Measurements from ENCODE around the gene CAMTA1. TPM values are rescaled to one million over a fixed set of nuclear protein-coding genes. Genes with fewer than 3 reads are reported as not detected.

Gene CAMTA1
- total RNA-seq, 4 donors from 2014 or later, result 86.3 to 170 (median 132) TPM

- Histone ChIP-seq H3K36me3 (no peaks in the 10 kb centered on the region), H3K27ac (no peak overlapping the region), H3K4me1 (no peaks in the 10 kb centered on the region), H3K4me3 (no peak overlapping the region), H3K27me3 (peaks cover 11% of the 10 kb centered on the region), H3K9me3 (no peaks in the 10 kb centered on the region)
- 64 to 71% methylated on average over 3 to 4 of the region's 6 CpGs for WGBS, 2 donors (ENCODE audit: low coverage in 1 of 2)
- no peak for ATAC-seq
- no peak for TF ChIP-seq POLR2AphosphoS5 (IDR thresholded peaks at IDR 0.05)
- TF ChIP-seq EP300 (IDR thresholded peaks at IDR 0.05), result no peak
- TF ChIP-seq CTCF (IDR thresholded peaks at IDR 0.05), result no peak
- no peak for TF ChIP-seq POLR2A (IDR thresholded peaks at IDR 0.05)
Observed at GRCh38 chr1:7659514-7659913, 874.3 kb downstream of the CAMTA1 start.

GRCh38 chr1:7663451-7664146, 878.3 kb downstream of the CAMTA1 start:
- TF ChIP-seq POLR2AphosphoS5 (IDR thresholded peaks at IDR 0.05) (no peak), POLR2A (IDR thresholded peaks at IDR 0.05) (no peak), EP300 (IDR thresholded peaks at IDR 0.05) (no peak), CTCF (IDR thresholded peaks at IDR 0.05) (no peak)
- Histone ChIP-seq H3K4me1 (peaks cover 0 to 11% (median 3%) of the 10 kb centered on the region in 3 donors), H3K9me3 (no peaks in the 10 kb centered on the region), H3K27ac (no peak overlapping the region), H3K27me3 (peaks cover 11% of the 10 kb centered on the region), H3K4me3 (no peak overlapping the region), H3K36me3 (no peaks in the 10 kb centered on the region)
- ATAC-seq, result no peak
- 17 to 90% methylated on average over 1 to 6 of the region's 38 CpGs for WGBS, 2 donors (ENCODE audit: low coverage in 1 of 2)

GRCh38 chr1:7664147-7664892, 879.1 kb downstream of the CAMTA1 start:
- Histone ChIP-seq H3K4me3 (no peak overlapping the region), H3K27ac (no peak overlapping the region), H3K27me3 (peaks cover 11% of the 10 kb centered on the region), H3K4me1 (peaks cover 0 to 15% (median 4%) of the 10 kb centered on the region in 3 donors), H3K9me3 (no peaks in the 10 kb centered on the region), H3K36me3 (no peaks in the 10 kb centered on the region)
- TF ChIP-seq POLR2A (IDR thresholded peaks at IDR 0.05), result no peak
- no peak for TF ChIP-seq POLR2AphosphoS5 (IDR thresholded peaks at IDR 0.05)
- TF ChIP-seq CTCF (IDR thresholded peaks at IDR 0.05), result no peak
- no peak for TF ChIP-seq EP300 (IDR thresholded peaks at IDR 0.05)
- WGBS, 2 donors (ENCODE audit: low coverage in 1 of 2), result 87% methylated on average over 3 of the region's 48 CpGs; no CpG with 5 or more reads in 1 of the 2 donors
- ATAC-seq, result no peak

- ATAC-seq, result no peak
- Histone ChIP-seq H3K36me3 (no peaks in the 10 kb centered on the region), H3K4me3 (no peak overlapping the region), H3K27ac (no peak overlapping the region), H3K4me1 (peaks cover 0 to 21% (median 10%) of the 10 kb centered on the region in 3 donors), H3K9me3 (no peaks in the 10 kb centered on the region), H3K27me3 (peaks cover 13% of the 10 kb centered on the region)
- WGBS, 2 donors (ENCODE audit: low coverage in 1 of 2), result 86% methylated on average over 8 of the region's 21 CpGs; no CpG with 5 or more reads in 1 of the 2 donors
- TF ChIP-seq POLR2AphosphoS5 (IDR thresholded peaks at IDR 0.05) (no peak), CTCF (IDR thresholded peaks at IDR 0.05) (no peak), POLR2A (IDR thresholded peaks at IDR 0.05) (no peak), EP300 (IDR thresholded peaks at IDR 0.05) (no peak)
Observed at GRCh38 chr1:7664893-7665250, 879.6 kb downstream of the CAMTA1 start.
